RWPE1 (cell line): Measurements from ENCODE around the gene PPTC7.
"Not testable (repeated sequence)": the region's sequence is repeated elsewhere in the genome, so short reads cannot be mapped to it uniquely, and the experiment has no call there.

ENCODE experiments used
- CTCF ChIA-PET: fragments of 350-600 bp; sonication (Branson Sonifier 250); formaldehyde crosslinking; extraction: SDS; loops from one replicate; lab custom pipeline; 2021; lab: Yijun Ruan, JAX
- POLR2A ChIA-PET: fragments of 400-600 bp; formaldehyde crosslinking; extraction: SDS; loops from one replicate; lab custom pipeline; 2020; ENCODE audit warnings: antibody characterized with exemption; ENCODE audit not compliant: low non-redundant PET; lab: Yijun Ruan, JAX
- DNase-seq: peaks from one replicate; pipeline ENCODE4 v3.0.0; 2012; ENCODE audit warnings: low spot score
- H3K27ac ChIP-seq: fragments of 450-650 bp; 2 replicates; pipeline ENCODE4 v1.5.1; 2017
- CTCF ChIP-seq: fragments of 450-650 bp; conservative IDR thresholded peaks from 2 replicates; pipeline ENCODE4 v1.5.1; 2017; ENCODE audit warnings: low read depth, mild to moderate bottlenecking

PPTC7 gene

GRCh38 chr12:110615171-110615570 is 32.1 kb upstream of the PPTC7 start:
- ChIA-PET CTCF (interaction anchor here (0.6 kb wide), 1 partner anchor 1079 kb away, joined by 3 read pairs; no protein-coding TSS in a partner anchor), POLR2A (no interaction called here)
- TF ChIP-seq CTCF = no peak
- no peak overlapping the region for H3K27ac ChIP-seq
- DNase-seq = no peak

DNA sequence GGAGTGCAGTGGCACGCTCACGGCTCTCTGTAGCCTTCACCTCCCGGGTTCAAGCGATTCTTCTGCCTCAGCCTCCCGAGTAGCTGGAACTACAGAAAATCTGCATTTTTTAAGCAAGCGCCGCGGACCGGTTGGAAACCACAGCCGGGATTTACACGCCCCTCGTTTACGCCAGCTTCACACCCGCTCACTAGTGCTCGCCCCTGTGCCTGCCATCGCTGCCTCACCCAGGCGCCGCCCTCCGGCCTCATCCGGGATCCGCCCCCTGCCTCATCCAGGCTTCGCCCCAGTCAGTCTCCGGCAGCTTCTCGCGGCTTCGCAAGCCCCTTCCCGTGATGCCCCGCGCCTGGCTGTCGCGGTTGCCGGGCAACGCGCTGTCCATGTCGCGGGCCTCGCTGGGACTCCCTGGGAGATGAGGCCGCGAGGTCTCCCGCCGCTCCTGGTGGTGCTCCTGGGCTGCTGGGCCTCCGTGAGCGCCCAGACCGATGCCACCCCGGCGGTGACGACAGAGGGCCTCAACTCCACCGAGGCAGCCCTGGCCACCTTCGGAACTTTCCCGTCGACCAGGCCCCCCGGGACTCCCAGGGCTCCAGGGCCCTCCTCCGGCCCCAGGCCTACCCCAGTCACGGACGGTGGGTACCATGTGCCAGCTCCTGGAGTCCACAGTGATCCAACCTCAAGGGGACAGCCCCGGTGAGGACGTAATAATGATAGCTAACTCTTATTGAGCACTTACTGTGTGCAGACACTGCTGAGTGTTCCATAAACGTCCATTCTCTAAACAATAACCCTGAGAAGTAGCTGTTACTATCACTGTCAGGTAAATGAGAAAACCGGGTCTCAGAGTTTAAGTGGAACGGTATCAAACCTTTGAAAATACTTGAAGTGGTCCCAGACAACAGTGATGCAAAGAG is 30.9 kb upstream of the PPTC7 start, which contains the start of gene TCTN1:
TCTN1 (plus strand) TSS at position 359 of the 914 bp plus-strand sequence; CDS start at position 413, 54 bp downstream.
- ChIA-PET CTCF (interaction anchor here (0.6 kb wide), 2 partner anchors 122 to 145 kb away, joined by 3 read pairs; no protein-coding TSS in a partner anchor), POLR2A (interaction anchor here (0.5 kb wide), 1 partner anchor 117 kb away, joined by 6 read pairs; no protein-coding TSS in a partner anchor)
- peak; percentile 96 for DNase-seq
- TF ChIP-seq CTCF = no peak
- peak within 1 kb of the TSS; percentile 67 for H3K27ac ChIP-seq

DNA sequence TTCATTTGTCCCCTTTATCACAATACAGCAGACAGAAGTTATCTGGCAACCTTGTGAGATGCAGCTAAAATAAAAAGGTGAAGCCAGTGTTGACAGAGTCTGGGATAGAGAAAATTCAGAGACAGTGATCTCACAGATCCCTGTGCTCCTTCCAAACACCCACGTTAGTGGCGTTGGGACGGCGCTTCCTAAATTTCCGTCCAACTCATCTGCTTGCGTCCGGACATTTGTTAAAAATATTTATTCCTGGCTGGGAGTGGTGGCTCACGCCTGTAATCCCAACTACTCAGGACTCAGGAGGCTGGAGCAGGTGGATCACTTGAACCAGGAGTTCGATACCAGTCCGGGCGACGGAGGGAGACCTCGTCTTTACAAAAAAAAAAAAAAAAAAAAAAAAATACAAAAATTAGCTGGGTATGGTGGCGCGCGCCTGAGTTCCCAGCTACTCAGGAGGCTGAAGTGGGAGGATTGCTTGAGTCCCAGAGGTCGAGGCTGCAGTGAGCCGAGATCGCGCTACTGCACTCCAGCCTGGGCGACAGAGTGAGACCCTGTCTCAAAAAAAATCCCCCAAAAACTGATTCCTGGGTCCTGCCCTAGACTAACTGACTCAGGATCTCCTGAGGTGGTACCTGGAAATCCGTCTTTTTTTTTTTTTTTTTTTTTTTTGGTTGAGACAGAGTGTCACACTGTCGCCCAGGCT is 30.1 kb upstream of the PPTC7 start:
- no peak for TF ChIP-seq CTCF
- H3K27ac ChIP-seq = peak overlapping the region; percentile 67
- POLR2A ChIA-PET = no interaction called here
- CTCF ChIA-PET = interaction anchor here (0.6 kb wide), 1 partner anchor 123 kb away, joined by 3 read pairs; no protein-coding TSS in a partner anchor
- DNase-seq = no peak

DNA sequence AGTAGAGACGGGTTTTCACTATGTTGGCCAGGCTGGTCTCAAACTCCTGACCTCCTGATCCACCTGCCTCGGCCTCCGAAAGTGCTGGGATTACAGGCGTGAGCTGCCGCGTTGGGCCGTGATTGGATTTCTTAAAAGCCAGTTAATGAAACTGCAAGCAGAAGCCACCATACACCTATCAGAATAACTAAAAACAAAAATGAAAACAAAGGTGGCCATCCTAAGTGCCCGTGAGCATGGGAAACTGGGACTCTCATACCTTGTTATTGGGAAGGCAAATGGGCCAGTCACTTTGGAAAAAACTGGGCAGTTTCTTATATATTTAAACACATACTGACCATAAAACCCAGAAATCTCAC is 23.1 kb upstream of the PPTC7 start:
- ChIA-PET POLR2A (no interaction called here), CTCF (interaction anchor here (0.6 to 0.7 kb wide), 2 partner anchors 504 to 568 kb away, joined by 4 read pairs; no protein-coding TSS in a partner anchor)
- TF ChIP-seq CTCF = no peak
- no peak overlapping the region for H3K27ac ChIP-seq
- no peak for DNase-seq

GRCh38 chr12:110602085-110602814 is 19.1 kb upstream of the PPTC7 start:
- peak; percentile 73 for DNase-seq
- H3K27ac ChIP-seq = not testable (repeated sequence)
- ChIA-PET CTCF (interaction anchor here (0.6 to 4.1 kb wide), 11 partner anchors 35 to 625 kb away, joined by 3 to 29 read pairs (median 6); partner anchors contain the start of genes ARPC3, FAM216A and GPN3), POLR2A (interaction anchor here (1.4 kb wide), 1 partner anchor 133 kb away, joined by 3 read pairs; the partner anchor contains the start of gene FAM216A)
- peak; percentile 75 for TF ChIP-seq CTCF
